Measurements from ENCODE around the gene ZNF488.
"Not testable (repeated sequence)": the region's sequence is repeated elsewhere in the genome, so short reads cannot be mapped to it uniquely, and the experiment has no call there.

Gene ZNF488

DNA sequence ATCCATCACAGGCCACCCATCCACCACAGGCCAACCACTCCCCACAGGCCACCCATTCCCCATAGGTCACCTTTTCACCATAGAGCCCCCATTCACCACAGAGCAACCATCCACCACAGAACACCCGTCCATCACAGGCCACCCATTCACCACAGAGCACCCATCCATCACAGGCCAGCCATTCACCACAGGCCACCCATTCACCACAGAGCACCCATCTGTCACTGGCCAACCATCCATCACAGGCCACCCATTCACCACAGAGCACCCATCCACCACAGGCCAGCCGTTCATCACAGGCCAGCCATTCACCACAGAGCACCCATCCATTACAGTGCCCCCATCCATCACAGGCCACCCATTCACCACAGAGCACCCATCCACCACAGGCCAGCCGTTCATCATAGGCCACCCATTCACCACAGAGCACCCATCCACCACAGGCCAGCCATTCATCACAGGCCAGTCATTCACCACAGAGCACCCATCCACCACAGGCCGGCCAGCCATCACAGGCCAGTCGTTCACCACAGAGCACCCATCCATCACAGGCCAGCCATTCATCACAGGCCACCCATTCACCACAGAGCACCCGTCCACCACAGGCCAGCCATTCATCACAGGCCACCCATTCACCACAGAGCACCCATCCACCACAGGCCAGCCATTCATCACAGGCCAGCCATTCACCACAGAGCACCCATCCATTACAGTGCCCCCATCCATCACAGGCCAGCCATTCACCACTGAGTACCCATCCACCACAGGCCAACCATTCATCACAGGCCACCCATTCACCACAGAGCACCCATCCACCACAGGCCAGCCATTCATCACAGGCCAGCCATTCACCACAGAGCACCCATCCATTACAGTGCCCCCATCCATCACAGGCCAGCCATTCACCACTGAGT lies 32.5 kb upstream of the ZNF488 start:
- not testable (repeated sequence) for H3K36me3 ChIP-seq (ENCODE audit: control insufficient read depth, insufficient read depth, low read length); H3K9me3 ChIP-seq (ENCODE audit: control insufficient read depth, low read length); H3K27ac ChIP-seq (ENCODE audit: insufficient read depth, low read depth, low read length, poor library complexity, severe bottlenecking); H3K27me3 ChIP-seq (ENCODE audit: control insufficient read depth, insufficient read depth, low read length, poor library complexity, severe bottlenecking); H3K4me1 ChIP-seq (ENCODE audit: control insufficient read depth, insufficient read depth, low read length); H3K4me3 ChIP-seq (ENCODE audit: insufficient read depth, low read depth, low read length)
- 85 to 92% methylated on average over 6 of the region's 6 CpGs for WGBS, 2 experiments

GRCh38 chr10:47415520-47416304 lies 31.6 kb upstream of the ZNF488 start:
- whole genome bisulfite sequencing, 2 experiments = 92 to 94% methylated on average over 6 of the region's 6 CpGs

GRCh38 chr10:47414752-47415519 lies 30.8 kb upstream of the ZNF488 start:
- H3K27ac ChIP-seq (ENCODE audit: insufficient read depth, low read depth, low read length, poor library complexity, severe bottlenecking) = no peak overlapping the region

More at GRCh38 chr10:47415520-47416304, 31.6 kb upstream of the ZNF488 start:
- Histone ChIP-seq H3K27ac (ENCODE audit: insufficient read depth, low read depth, low read length, poor library complexity, severe bottlenecking) (no peak overlapping the region), H3K27me3 (ENCODE audit: control insufficient read depth, insufficient read depth, low read length, poor library complexity, severe bottlenecking) (no peaks in the 10 kb centered on the region), H3K36me3 (ENCODE audit: control insufficient read depth, insufficient read depth, low read length) (no peaks in the 10 kb centered on the region), H3K4me1 (ENCODE audit: control insufficient read depth, insufficient read depth, low read length) (peaks cover 3% of the 10 kb centered on the region), H3K4me3 (ENCODE audit: insufficient read depth, low read depth, low read length) (no peak overlapping the region), H3K9me3 (ENCODE audit: control insufficient read depth, low read length) (no peaks in the 10 kb centered on the region)

GRCh38 chr10:47414227-47414592 lies 30.1 kb upstream of the ZNF488 start:
- H3K36me3 ChIP-seq (ENCODE audit: control insufficient read depth, insufficient read depth, low read length) = no peaks in the 10 kb centered on the region
- H3K4me3 ChIP-seq (ENCODE audit: insufficient read depth, low read depth, low read length) = no peak overlapping the region
- no peak overlapping the region for H3K27ac ChIP-seq (ENCODE audit: insufficient read depth, low read depth, low read length, poor library complexity, severe bottlenecking)
- 91 to 98% methylated on average over 2 of the region's 2 CpGs for WGBS, 2 experiments
- no peaks in the 10 kb centered on the region for H3K9me3 ChIP-seq (ENCODE audit: control insufficient read depth, low read length)
- H3K4me1 ChIP-seq (ENCODE audit: control insufficient read depth, insufficient read depth, low read length) = peaks cover 6% of the 10 kb centered on the region
- no peaks in the 10 kb centered on the region for H3K27me3 ChIP-seq (ENCODE audit: control insufficient read depth, insufficient read depth, low read length, poor library complexity, severe bottlenecking)

More at GRCh38 chr10:47414752-47415519, 30.8 kb upstream of the ZNF488 start:
- Histone ChIP-seq H3K9me3 (ENCODE audit: control insufficient read depth, low read length) (no peaks in the 10 kb centered on the region), H3K4me1 (ENCODE audit: control insufficient read depth, insufficient read depth, low read length) (peaks cover 1% of the 10 kb centered on the region), H3K36me3 (ENCODE audit: control insufficient read depth, insufficient read depth, low read length) (no peaks in the 10 kb centered on the region), H3K27me3 (ENCODE audit: control insufficient read depth, insufficient read depth, low read length, poor library complexity, severe bottlenecking) (no peaks in the 10 kb centered on the region), H3K4me3 (ENCODE audit: insufficient read depth, low read depth, low read length) (no peak overlapping the region)
- WGBS, 2 experiments = 84 to 85% methylated on average over 19 of the region's 19 CpGs

DNA sequence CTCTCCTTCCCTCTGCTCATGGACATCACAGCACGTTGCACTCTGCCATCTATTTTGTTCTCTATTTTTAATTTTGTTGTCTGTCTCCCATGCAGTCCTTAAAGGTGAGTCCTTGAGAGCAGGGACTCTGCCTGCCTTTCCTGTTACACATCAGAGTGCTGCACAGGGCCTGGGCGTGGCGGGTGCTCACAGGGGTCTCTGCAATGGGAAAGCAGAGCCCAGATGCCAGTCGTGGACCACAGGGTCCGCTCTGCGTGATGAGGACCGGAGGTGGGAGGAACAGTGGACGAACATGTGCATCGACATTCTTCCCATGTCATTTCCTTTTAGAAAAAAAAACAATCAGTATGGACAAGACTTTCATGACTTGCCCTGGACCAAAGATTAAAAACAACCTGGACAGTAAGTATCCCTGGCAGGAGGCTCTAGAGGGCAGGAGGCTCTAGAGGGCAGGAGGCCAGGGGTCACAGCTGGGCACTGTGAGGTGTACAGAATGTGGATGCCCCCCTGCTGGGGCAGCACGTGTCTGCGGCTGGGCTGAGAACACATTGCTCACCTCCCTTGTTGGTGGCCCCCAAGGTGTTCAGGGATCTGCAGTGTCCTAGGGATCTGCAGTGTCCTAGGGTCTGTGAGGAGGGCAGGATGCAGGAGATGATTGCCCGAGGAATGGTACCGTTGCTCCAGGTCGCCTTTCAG lies 29.6 kb upstream of the ZNF488 start:
- H3K36me3 ChIP-seq (ENCODE audit: control insufficient read depth, insufficient read depth, low read length) = no peaks in the 10 kb centered on the region
- 92 to 93% methylated on average over 14 of the region's 14 CpGs for WGBS, 2 experiments
- no peak overlapping the region for H3K27ac ChIP-seq (ENCODE audit: insufficient read depth, low read depth, low read length, poor library complexity, severe bottlenecking)
- H3K4me3 ChIP-seq (ENCODE audit: insufficient read depth, low read depth, low read length) = no peak overlapping the region
- H3K9me3 ChIP-seq (ENCODE audit: control insufficient read depth, low read length) = no peaks in the 10 kb centered on the region
- peaks cover 6% of the 10 kb centered on the region for H3K4me1 ChIP-seq (ENCODE audit: control insufficient read depth, insufficient read depth, low read length)
- H3K27me3 ChIP-seq (ENCODE audit: control insufficient read depth, insufficient read depth, low read length, poor library complexity, severe bottlenecking) = no peaks in the 10 kb centered on the region

GRCh38 chr10:47412869-47413268 lies 28.8 kb upstream of the ZNF488 start:
- no peaks in the 10 kb centered on the region for H3K27me3 ChIP-seq (ENCODE audit: control insufficient read depth, insufficient read depth, low read length, poor library complexity, severe bottlenecking)
- H3K27ac ChIP-seq (ENCODE audit: insufficient read depth, low read depth, low read length, poor library complexity, severe bottlenecking) = no peak overlapping the region
- 94% methylated on average over 2 of the region's 2 CpGs for WGBS, 2 experiments

DNA sequence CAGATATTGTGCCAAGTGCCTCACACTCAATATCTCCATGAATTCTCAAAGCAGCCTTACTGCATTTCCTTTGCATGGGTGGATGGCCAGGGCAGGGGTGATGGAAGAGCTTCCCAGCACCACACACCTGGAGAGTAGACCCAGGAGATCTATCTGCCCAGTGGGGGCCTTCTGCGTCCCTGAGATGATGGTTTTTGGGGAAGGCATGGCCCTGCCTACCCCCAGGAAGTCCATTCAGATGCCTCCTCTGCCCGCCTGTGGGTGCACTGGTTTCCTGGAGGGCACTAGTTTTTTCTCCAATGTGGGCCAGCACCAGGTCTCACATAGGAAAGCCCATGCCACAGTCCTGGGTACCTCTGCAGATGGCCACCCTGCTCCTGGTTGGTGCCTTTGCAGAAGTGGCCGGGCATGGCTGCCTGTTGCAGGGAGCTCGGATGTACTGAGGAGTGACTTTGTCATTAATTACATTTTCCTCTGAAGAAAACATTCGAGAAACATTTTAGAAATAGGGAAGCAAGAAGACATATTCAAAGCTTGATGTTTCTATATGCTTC lies 28.2 kb upstream of the ZNF488 start:
- Histone ChIP-seq H3K4me3 (ENCODE audit: insufficient read depth, low read depth, low read length) (no peak overlapping the region), H3K36me3 (ENCODE audit: control insufficient read depth, insufficient read depth, low read length) (no peaks in the 10 kb centered on the region), H3K9me3 (ENCODE audit: control insufficient read depth, low read length) (no peaks in the 10 kb centered on the region), H3K27ac (ENCODE audit: insufficient read depth, low read depth, low read length, poor library complexity, severe bottlenecking) (no peak overlapping the region), H3K27me3 (ENCODE audit: control insufficient read depth, insufficient read depth, low read length, poor library complexity, severe bottlenecking) (no peaks in the 10 kb centered on the region), H3K4me1 (ENCODE audit: control insufficient read depth, insufficient read depth, low read length) (peaks cover 6% of the 10 kb centered on the region)
- WGBS, 2 experiments = 93 to 94% methylated on average over 5 of the region's 5 CpGs

More at GRCh38 chr10:47412869-47413268, 28.8 kb upstream of the ZNF488 start:
- Histone ChIP-seq H3K9me3 (ENCODE audit: control insufficient read depth, low read length) (no peaks in the 10 kb centered on the region), H3K4me3 (ENCODE audit: insufficient read depth, low read depth, low read length) (no peak overlapping the region), H3K36me3 (ENCODE audit: control insufficient read depth, insufficient read depth, low read length) (no peaks in the 10 kb centered on the region), H3K4me1 (ENCODE audit: control insufficient read depth, insufficient read depth, low read length) (peaks cover 6% of the 10 kb centered on the region)

GRCh38 chr10:47410862-47411261 lies 26.8 kb upstream of the ZNF488 start:
- Histone ChIP-seq H3K27me3 (ENCODE audit: control insufficient read depth, insufficient read depth, low read length, poor library complexity, severe bottlenecking) (no peaks in the 10 kb centered on the region), H3K27ac (ENCODE audit: insufficient read depth, low read depth, low read length, poor library complexity, severe bottlenecking) (no peak overlapping the region), H3K36me3 (ENCODE audit: control insufficient read depth, insufficient read depth, low read length) (no peaks in the 10 kb centered on the region), H3K4me3 (ENCODE audit: insufficient read depth, low read depth, low read length) (no peak overlapping the region), H3K9me3 (ENCODE audit: control insufficient read depth, low read length) (no peaks in the 10 kb centered on the region), H3K4me1 (ENCODE audit: control insufficient read depth, insufficient read depth, low read length) (peaks cover 6% of the 10 kb centered on the region)
- 89 to 94% methylated on average over 4 of the region's 4 CpGs for WGBS, 2 experiments

GRCh38 chr10:47410271-47410670 lies 26.2 kb upstream of the ZNF488 start:
- Histone ChIP-seq H3K4me1 (ENCODE audit: control insufficient read depth, insufficient read depth, low read length) (peaks cover 6% of the 10 kb centered on the region), H3K9me3 (ENCODE audit: control insufficient read depth, low read length) (no peaks in the 10 kb centered on the region)
- WGBS, 2 experiments = 90 to 99% methylated on average over 4 of the region's 4 CpGs

More at GRCh38 chr10:47410271-47410670, 26.2 kb upstream of the ZNF488 start:
- Histone ChIP-seq H3K27me3 (ENCODE audit: control insufficient read depth, insufficient read depth, low read length, poor library complexity, severe bottlenecking) (no peaks in the 10 kb centered on the region), H3K27ac (ENCODE audit: insufficient read depth, low read depth, low read length, poor library complexity, severe bottlenecking) (no peak overlapping the region), H3K4me3 (ENCODE audit: insufficient read depth, low read depth, low read length) (no peak overlapping the region), H3K36me3 (ENCODE audit: control insufficient read depth, insufficient read depth, low read length) (no peaks in the 10 kb centered on the region)
